CD4-positive, alpha-beta T cell treated with Interleukin-6 for 4 hours (primary cell): ENCODE data around the gene ZNF619.

ENCODE experiments used
- DNase-seq: peaks from one replicate; pipeline ENCODE4 v3.0.0-alpha.2; 2020; ENCODE audit warnings: mixed read lengths

ZNF619 gene

GRCh38 chr3:40465456-40465855 lies 11.5 kb upstream of the ZNF619 start:
- no peak for DNase-seq

DNA sequence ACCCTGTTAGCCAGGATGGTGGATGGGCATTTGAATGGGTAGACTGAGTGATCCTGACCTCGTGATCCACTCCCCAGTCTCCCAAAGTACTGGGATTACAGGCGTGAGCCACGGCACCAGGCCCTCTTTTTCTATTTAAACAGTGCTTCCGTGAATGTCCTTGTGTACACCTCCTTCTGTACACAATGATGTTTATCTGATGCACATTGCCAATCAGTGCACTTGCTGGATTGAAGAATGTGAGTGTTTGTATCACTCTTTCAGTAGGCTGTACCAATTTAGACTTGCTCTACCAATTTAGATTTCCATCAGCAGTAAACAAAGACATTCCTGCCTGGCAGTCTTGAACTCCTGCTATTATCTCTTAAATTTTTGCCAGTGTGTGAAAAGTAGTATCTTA lies 8.9 kb upstream of the ZNF619 start:
- DNase-seq = no peak

- no peak for DNase-seq
These were observed 6.2 kb upstream of the ZNF619 start for GRCh38 chr3:40470701-40471100.

GRCh38 chr3:40477666-40478065 lies 744 bp downstream of the ZNF619 start:
- no peak for DNase-seq

DNA sequence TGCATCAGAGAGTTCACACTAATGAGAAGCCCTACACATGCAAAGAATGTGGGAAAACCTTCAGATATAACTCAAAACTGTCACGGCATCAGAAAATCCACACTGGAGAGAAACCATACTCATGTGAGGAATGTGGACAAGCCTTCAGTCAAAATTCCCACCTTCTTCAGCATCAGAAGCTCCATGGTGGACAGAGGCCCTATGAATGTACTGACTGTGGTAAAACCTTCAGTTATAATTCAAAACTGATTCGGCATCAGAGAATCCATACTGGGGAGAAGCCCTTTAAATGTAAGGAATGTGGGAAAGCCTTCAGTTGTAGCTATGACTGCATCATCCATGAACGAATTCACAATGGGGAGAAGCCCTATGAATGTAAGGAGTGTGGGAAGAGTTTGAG lies 10.2 kb downstream of the ZNF619 start:
- no peak for DNase-seq

DNA sequence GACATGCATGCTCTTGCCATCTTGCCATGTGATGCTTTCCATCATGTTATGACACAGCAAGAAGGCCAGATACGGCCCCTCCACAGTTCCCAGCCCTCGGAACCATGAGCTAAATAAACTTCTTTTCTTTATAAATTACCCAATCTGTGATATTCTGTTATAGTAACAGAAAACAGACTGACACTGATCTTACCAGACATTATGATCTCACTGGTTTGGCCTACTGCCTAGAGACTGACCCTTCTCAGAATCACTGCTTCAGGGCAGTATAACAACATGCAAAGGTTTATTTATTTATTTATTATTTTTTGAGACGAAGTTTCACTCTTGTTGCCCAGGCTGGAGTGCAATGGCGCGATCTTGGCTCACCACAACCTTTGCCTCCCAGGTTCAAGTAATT lies 14.0 kb downstream of the ZNF619 start:
- no peak for DNase-seq

DNA sequence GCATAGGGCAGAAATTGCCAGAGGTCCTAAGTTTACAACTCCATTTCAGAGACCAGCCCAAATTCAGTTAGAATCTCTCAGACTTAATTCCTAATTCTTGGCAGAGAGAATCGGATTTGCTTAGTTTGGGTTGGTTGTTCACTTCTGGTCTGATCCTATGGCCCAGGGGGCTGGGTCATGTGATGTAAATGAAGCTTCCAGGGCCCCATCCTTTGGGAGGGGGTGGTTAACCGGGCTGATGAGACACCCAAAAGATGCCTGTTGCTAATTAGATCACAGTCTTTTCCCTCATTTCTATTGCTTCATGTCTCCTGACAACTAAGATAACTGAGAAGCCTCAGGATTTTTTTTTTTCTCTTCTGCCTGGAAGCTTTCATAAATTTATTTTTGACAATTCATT lies 17.8 kb downstream of the ZNF619 start:
- no peak for DNase-seq

DNA sequence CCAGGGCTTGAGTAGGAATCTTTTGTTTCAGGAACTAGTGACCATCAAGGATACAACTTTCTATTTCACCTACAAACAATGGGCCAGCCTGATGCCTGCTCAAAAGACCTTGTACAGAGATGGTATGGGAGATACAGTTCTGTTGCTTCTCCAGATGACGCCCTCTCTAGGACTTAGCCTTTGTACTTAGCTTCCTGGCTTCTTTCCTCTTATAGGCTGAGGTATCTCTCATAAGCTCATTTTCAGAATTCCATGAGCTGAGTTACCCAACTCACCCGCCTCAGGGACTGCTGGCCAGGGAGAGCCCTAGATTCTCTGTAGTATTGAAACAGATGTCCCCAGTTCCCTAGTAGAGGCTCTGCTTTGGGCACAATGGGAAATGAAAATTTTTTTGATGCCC lies 20.4 kb downstream of the ZNF619 start:
- no peak for DNase-seq

DNA sequence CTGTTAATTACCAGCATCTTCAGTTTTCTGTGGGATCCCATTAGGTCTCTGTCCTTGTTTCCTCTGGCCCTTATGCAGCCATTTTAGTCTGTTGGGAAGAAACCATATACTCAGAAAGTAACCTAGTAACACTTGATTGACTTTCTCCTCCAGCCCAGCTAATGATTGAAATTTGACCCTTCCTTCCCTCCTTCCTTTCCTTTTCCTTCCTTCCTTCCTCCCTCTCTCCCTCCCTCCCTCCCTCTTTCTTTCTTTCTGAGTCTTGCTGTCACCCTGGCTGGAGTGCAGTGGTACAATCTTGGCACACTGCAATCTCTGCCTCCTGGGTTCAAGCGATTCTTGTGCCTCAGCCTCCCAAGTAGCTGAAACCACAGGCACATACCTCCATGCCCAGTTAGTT lies 23.0 kb downstream of the ZNF619 start:
- DNase-seq = no peak

DNA sequence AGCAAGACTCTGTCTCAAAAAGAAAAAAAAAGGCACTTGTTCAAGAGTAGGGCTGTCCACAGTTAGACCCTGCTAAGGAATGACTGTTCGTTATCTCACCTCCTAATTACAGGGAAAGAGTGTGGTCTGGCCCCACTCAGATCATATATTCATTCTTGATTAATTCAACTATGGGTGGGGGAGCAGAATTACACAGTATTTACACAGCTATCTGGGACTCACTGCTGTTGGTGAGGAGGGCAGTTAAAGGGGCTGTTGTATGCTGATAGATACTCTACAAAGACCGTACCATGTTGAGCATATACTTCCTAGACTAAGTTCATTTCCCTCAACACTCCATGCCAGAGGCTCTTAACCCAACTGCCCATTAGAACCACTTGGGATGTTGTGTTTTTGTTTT lies 25.1 kb downstream of the ZNF619 start:
- no peak for DNase-seq

DNA sequence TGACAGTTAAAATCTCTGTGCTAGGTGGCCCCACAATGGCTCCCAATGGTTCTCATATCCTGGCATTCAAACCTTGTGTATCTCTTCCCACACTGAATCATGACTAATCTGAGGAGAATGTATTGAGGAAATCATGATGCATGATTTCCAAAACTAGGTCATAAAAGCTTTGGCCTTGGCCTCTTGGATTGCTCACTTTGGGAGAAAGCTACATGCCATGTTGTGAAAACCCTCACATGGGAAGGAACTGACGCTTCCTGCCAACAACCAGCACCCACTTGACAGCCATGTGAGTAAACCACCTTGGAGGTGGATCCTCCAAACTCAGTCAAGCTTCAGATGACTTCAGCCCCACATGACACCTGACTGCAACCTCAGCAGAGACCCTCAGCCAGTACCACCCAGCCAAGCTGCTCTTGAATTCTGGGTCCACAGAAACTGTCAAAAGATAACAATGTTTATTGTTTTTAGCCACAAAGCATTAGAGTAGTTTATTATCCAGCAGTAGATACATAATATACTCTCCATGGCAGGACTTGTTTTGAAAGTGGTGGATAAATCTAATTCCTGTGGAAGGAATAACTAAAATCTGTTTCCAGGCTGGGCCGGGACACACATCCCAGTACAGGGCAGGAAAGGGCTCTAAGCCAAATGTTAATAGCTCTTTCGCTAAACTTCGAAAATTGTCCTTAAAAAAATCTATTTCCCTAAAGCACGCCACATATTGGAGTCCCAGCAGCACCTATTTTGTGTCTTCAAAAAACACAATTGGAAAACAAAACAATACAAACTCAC lies 27.9 kb downstream of the ZNF619 start:
- DNase-seq = no peak

DNA sequence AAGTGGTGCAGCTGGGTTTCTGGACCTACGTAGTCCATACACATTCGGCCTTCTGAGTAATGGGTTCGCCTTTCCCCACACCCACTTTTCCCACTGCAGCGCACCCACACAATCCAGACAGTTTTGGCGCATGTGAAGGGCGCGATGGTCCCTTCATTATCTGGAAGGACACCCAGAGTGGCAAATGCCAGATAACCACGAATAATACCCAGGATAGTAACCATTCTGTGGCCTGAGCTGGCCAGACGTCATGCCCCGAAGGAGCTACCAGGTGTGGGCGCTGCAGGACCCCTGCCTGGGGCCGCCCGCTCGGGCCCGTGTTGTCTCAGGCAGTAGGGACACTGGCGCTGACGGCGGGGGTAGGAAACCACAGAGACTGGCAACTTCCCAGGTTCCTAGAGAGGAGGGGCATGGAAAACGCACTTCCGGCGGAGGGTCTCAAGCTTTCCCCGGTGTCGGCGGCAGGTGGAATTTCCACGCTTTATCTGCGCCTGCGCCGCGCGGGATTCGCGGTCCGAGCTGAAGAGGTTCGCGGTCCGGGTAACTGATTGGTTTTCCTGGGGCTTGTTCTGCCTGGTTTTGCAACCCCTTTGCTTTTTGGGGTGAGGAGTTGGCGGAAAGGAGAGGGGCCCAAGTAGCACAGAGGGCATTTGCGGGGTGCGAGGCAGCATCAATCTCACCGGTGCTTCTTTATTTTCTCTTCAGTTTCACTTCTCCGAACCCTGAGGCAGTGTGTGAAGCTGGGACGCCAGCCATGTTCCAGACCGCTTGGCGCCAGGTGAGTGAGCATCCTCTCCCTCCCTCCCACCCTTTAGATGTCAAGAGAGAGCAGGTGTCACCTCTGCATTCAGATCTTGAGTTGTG lies 28.9 kb downstream of the ZNF619 start, which contains the start of gene ZNF620:
Gene ZNF620 (plus strand): TSS at position 441 of the 864 bp plus-strand sequence. CDS start 314 bp downstream, at position 755.
- peak; percentile 62 for DNase-seq

GRCh38 chr3:40511031-40511718 lies 34.3 kb downstream of the ZNF619 start:
- DNase-seq = no peak

GRCh38 chr3:40516201-40516600 lies 39.3 kb downstream of the ZNF619 start:
- no peak for DNase-seq

- no peak for DNase-seq
These were observed 41.1 kb downstream of the ZNF619 start for GRCh38 chr3:40518067-40518466.

GRCh38 chr3:40518848-40519247 lies 41.9 kb downstream of the ZNF619 start:
- DNase-seq = no peak

GRCh38 chr3:40521254-40521653 lies 44.3 kb downstream of the ZNF619 start:
- no peak for DNase-seq

GRCh38 chr3:40523781-40524180 lies 46.9 kb downstream of the ZNF619 start:
- no peak for DNase-seq

- no peak for DNase-seq
These were observed 47.3 kb downstream of the ZNF619 start for GRCh38 chr3:40524222-40524567.

DNA sequence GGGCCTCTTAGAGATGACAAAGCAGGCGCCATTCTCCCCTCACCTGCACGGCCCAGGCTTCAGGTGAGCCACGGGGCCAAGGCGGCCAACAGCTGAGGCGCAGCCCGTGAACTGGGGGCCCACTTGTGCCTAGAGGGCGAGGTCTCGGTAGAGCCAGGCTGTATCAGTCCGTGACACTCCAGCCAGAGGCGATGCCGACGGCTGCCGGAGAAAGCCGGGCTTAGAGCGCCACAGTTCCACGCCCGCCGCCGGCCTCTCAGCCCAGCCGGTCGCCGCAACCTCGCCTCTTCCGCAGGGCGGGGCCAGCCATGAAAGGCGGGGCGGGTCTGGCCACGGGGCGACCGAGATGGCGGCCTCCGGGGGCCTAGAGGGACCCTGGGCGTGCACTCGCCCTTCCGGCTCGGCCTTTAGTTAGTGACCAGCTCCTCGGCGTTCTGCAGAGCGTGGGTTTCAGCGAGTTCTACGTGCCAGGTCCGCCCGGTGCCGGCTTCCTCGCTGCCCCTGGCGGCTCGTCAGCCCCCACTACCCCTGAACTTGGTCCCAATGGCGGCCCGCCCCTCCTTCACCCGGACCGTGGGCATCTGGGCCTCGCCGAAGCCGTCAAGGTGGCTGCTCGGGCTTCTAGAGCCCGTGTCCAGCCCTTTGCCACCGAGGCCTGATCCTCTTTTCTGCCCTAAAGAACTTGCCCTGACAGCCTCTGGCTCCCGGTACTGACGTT lies 47.8 kb downstream of the ZNF619 start, which contains the start of gene ZNF621:
Gene ZNF621 (plus strand): TSS at position 393 of the 718 bp plus-strand sequence. CDS start 881 bp downstream, outside the sequence.
- DNase-seq = peak; percentile 87

GRCh38 chr3:40528426-40528825 lies 51.5 kb downstream of the ZNF619 start:
- no peak for DNase-seq

DNA sequence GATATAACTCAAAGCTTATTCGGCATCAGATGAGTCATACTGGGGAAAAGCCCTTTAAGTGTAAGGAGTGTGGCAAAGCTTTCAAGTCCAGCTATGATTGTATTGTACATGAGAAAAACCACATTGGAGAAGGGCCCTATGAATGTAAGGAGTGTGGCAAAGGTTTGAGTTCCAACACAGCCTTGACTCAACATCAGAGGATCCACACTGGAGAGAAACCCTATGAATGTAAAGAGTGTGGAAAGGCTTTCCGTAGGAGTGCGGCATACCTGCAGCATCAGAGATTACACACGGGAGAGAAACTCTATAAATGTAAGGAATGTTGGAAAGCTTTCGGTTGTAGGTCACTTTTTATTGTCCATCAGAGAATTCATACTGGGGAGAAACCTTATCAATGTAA lies 55.3 kb downstream of the ZNF619 start:
- no peak for DNase-seq

DNA sequence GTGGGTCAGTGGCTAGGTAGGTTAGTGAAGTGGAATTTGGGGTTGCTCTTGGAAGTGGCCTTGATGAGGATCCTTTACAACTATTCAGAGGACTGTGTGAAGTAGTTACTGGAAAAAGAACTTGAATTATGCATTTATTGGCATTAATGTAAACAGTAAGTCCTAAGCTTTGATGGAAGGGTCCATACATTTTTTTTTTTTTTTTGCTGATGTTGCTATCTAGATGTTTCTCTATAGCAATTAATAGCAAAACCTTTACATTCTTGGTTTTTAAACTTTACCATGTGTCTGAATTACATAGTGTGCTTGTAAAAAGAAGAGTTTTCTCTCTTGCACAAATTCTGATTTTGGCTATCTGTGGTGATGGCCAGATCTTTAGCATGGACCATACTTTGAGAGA lies 57.4 kb downstream of the ZNF619 start:
- DNase-seq = no peak
